Activated T-helper 17 cell treated with anti-CD3 and anti-CD28 coated beads, Interleukin-2, amount 50 U/mL, for 72 hours (primary cell): ENCODE measurements around the gene UBE2M. TPM values are rescaled to one million over a fixed set of nuclear protein-coding genes. Genes with fewer than 3 reads are reported as not detected.

Source experiments
- total RNA-seq, 2 donors: library from RNA; stranded (reverse); gene quantifications; one replicate each; pipeline ENCODE4 v1.2.3, GENCODE V29; 2022

The UBE2M gene
- total RNA-seq, 2 donors from 2014 or later = 102 to 141 TPM

Other genes starting within 250 kb of the UBE2M start
- 1 to 10 TPM; 4.3 to 6.1 TPM for gene ZSCAN22, start 231.6 kb downstream of the UBE2M start, total RNA-seq
- 10 to 100 TPM; 12.4 to 15.4 TPM for gene A1BG, start 205.1 kb downstream of the UBE2M start, total RNA-seq
- gene ZNF497, start 195.9 kb downstream of the UBE2M start, total RNA-seq = 1 to 10 TPM; 1.7 to 1.8 TPM
- 1 to 10 TPM; 1.1 to 1.9 TPM for gene ZNF837, start 177.6 kb downstream of the UBE2M start, total RNA-seq
- 1,000 to 10,000 TPM; 1,376 to 1,435 TPM for gene RPS5, start 171.3 kb downstream of the UBE2M start, total RNA-seq
- under 1 TPM in 1 of 2 donors, not detected in 1; 0.64 TPM for gene RNF225, start 163.0 kb downstream of the UBE2M start, total RNA-seq
- 1 to 10 TPM; 9.0 to 9.8 TPM for gene ZNF584, start 150.0 kb downstream of the UBE2M start, total RNA-seq
- 1 to 10 TPM; 2.1 to 3.8 TPM for gene ZNF132, start 118.5 kb downstream of the UBE2M start, total RNA-seq
- 1 to 10 TPM; 8.8 to 8.9 TPM for gene ZNF324B, start 107.0 kb downstream of the UBE2M start, total RNA-seq
- 1 to 10 TPM; 7.3 to 7.6 TPM for gene ZNF324, start 91.5 kb downstream of the UBE2M start, total RNA-seq
- gene ZNF446, start 82.3 kb downstream of the UBE2M start, total RNA-seq = 1 to 10 TPM; 5.8 to 6.2 TPM
- 10 to 100 TPM; 14.4 to 15.6 TPM for gene SLC27A5, start 46.6 kb downstream of the UBE2M start, total RNA-seq
- gene ZBTB45, start 38.8 kb downstream of the UBE2M start, total RNA-seq = 10 to 100 TPM; 11.0 to 14.3 TPM
- gene TRIM28, start 14.5 kb downstream of the UBE2M start, total RNA-seq = 100 to 1,000 TPM; 336 to 455 TPM
- 10 to 100 TPM; 79.0 to 95.8 TPM for gene CHMP2A, start 3.5 kb downstream of the UBE2M start, total RNA-seq
- gene MZF1, start 14.7 kb upstream of the UBE2M start, total RNA-seq = 10 to 100 TPM; 26.6 to 57.9 TPM